Testis (tissue), 2 donors: ENCODE measurements around the gene ZNF281.

ENCODE experiments used
- POLR2A ChIP-seq: fragments of 450-650 bp; IDR thresholded peaks from one replicate; pipeline ENCODE4 v1.6.1; 2017; ENCODE audit warnings: antibody characterized with exemption, mild to moderate bottlenecking, moderate library complexity
- TF ChIP-seq, protein P1 (sequence below), 3 experiments: fragments of 450-650 bp in 2 of 3; fragments of 200-600 bp in 1 of 3; sonication (generic) in 1 of 3; IDR thresholded peaks; one replicate each; pipeline ENCODE4 v1.5.1; 2016 to 2019; ENCODE audit warnings: antibody characterized with exemption in 3 of 3, mild to moderate bottlenecking in 2 of 3, moderate library complexity in 1 of 3

DNA sequence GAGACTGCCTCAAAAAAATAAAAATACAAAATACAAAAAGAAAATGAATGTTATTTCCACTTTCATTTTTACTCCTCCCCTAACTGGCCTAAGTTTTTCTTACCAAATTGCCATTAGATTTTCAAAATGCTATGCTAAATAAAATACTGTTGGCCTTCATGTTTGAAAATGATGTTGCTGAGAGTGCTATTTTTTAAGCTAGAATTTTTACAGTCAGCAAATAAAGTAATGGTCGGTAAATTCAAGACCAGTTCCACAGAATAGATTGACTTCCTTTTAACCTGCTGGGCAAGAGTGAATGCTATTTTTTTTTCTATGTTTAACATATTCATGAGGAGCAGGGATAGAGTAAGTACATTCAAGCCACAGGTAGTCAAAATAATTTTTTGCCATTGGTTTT, 31.7 kb downstream of the ZNF281 start:
- TF ChIP-seq, protein P1, sequence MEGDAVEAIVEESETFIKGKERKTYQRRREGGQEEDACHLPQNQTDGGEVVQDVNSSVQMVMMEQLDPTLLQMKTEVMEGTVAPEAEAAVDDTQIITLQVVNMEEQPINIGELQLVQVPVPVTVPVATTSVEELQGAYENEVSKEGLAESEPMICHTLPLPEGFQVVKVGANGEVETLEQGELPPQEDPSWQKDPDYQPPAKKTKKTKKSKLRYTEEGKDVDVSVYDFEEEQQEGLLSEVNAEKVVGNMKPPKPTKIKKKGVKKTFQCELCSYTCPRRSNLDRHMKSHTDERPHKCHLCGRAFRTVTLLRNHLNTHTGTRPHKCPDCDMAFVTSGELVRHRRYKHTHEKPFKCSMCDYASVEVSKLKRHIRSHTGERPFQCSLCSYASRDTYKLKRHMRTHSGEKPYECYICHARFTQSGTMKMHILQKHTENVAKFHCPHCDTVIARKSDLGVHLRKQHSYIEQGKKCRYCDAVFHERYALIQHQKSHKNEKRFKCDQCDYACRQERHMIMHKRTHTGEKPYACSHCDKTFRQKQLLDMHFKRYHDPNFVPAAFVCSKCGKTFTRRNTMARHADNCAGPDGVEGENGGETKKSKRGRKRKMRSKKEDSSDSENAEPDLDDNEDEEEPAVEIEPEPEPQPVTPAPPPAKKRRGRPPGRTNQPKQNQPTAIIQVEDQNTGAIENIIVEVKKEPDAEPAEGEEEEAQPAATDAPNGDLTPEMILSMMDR (IDR thresholded peaks at IDR 0.05): no peak
- no peak for TF ChIP-seq POLR2A
